ENCODE results near the gene FGGY.

Gene FGGY

GRCh38 chr1:59391212-59392179, 94.6 kb downstream of the FGGY start:
- no peak for DNase-seq

DNA sequence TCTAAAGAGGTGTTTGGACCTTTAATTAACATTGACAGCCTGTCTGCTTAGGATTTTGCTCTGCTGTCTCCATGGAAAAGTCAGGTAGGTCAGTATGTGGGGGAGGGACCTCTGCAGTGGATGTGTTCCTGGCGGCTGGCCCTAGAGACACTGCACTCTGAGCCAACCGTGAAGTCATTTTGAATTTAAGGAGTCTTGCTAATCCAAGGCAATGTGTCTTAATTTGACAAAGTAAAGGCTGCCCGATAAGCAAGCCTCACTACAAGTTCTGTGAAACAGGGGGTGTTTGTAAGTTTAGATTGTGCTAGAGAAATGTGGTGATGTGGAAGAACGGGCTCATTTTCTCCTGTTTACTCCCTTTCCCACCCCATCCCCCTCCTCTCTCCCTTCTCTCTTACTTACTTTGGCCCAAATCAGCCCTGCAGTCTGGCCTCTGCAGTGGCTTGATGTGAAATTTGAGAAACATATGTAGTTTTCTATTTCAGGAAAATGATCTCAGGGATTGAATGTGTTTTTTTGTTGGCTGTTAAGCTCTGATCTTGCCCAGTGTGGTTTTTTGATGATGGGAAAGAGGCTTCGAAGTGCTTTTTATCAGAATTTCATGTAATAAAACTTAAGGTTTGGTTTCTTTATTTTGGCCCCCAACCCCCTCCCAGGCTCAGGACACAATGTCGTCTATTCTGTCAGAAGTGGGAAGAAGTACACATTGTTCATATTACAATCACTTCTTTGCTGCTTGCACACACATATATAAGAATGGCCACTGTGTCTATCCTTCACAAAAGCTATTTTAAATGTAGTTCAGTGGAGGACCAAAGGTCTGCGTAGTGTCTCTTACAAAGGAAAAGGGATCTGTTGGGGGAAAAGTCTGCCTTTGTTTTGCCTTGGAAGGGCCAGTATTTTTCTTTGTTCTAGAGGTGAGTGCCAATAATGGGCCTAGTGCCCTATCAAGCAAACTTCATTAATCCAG, 96.6 kb downstream of the FGGY start:
- DNase-seq, result no peak

GRCh38 chr1:59394706-59395425, 98.0 kb downstream of the FGGY start:
- no peak for DNase-seq

GRCh38 chr1:59396387-59396786, 99.5 kb downstream of the FGGY start:
- DNase-seq, result no peak

- no peak for DNase-seq
Measured at GRCh38 chr1:59397139-59397858, 100.4 kb downstream of the FGGY start.

DNA sequence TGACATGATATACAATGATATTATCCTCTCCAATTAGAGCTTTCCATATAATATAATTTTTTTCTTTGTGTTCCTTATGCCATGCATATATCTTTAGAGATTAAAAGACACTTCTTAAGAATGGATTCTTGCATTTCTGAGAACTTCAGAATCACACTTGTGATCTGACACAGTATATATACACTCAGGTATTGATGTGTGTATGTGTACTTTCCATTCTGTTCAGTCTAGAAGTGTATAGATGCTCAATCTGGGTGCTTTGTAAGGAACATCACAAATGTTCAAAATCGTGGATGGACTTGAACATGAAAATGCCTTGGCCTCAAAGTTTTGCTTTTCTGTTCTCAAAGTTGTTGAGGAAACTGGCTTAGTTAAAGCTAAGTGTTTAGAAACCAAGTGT, 102.7 kb downstream of the FGGY start:
- no peak for DNase-seq

DNA sequence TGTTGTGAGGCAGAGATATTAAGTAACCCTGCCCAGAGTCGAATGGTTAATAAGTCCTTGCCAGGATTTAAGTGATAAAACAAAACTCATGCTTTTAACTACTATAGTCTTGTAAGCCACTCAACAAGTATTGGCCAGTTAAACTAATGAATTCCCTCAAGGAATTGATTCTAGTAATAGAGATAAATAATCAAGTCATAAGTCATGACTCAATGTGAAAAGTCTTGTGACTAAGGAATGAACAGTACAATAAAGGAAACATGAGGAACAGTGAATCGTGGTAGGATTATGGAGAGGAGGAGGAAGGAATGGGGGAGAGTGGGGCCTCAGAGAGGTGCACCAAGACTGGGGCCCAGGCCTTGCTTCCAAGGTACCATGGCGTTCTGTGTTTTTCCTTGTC, 104.7 kb downstream of the FGGY start:
- no peak for DNase-seq

DNA sequence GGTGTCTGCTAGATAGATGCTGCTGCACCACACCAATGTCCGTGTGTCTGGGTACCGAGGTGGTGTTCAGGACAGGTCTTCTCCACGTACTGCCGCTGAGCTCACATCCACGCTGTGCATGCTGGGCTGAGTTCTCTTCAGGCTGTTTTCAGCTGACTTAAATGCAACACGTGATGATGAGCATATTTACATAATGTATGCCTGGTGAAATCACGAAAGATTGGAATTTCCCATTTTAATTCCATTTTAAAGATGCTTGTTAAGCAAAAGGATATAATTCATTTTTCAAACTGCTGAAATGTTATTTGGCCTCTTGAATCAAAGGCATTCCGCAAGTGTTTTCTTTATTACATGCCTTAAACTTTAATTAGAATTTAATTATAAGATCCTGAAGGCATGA, 107.9 kb downstream of the FGGY start:
- DNase-seq, result no peak

DNA sequence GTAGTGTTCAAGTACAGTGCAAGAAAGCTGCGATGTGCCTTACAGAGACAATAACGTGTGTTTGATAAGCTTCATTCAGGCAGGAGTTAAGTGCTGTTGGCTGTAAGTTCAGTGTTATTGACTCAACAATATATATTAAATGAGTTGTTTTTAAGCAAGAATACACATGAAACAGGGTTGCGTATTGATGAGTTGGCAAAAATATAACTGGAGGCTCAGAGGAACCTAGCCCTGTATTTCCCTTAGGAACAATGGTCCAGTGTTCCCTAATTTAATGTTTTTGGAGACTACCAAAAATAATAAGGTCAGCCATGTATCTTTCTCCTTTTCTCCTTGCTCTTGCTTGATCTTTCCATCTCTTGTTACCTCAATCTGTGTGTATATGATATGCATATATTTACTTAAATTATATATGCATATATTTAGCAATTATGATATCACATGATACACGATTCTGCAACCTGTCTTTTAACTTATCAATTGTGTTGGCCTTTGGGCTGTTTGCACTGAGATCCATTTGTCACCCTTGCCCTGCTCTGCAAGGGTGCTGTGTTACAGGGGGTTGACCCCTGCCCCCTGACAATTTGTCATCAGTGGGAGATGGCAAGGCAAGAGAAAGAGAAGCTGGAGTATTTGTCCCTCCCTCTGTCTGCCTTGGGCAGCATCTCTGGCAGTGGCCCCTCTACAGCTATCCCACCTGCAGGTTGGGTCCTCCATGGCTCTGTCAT, 109.7 kb downstream of the FGGY start:
- DNase-seq, result no peak

DNA sequence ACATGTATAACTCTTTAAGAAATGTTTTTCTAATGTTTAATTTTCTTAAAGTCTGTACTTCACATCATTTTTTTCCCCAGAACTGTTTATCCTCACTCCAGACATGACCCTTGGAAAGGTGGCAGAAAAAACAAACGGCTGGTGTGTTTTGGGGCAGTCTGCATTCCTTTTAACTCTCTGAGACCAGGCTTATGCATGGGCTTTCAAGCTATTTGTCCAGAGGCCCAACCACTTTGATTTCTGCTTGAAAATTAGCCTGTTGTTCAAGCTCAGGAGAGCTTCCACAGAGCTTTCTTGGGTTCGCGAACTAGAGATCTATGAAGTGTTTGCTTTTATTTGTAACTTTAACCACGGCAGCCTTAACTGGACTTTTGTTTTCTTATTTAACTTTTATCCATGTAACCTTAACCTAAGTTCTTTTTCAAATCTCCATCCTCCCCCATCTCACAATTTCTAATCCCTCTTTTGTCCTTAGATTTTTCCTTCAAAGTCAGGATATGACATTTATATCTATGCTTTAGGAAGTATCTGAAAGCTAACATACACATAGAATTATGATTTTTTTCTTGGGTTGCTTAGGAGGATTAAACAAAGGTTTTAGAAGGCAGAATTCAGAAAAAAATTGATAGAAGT, 111.8 kb downstream of the FGGY start:
- no peak for DNase-seq

DNA sequence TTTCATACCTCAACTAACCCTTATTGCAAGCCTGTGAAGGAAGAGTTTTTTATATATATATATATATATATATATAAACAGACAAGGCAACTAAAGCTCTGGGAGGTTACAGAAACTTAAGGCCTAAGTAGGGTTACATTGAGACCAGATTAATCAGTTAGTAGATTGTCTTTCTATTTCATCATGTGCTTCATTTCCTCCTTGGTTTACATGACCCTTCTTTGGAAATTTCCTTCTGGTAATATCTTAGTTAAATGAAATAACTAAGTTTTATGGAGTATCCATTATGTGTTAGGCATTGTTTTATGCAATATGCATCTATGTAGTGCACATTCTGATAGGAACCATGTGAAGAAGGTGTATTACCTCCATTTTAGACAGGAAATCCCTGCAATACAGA, 112.7 kb downstream of the FGGY start:
- no peak for DNase-seq

- DNase-seq, result no peak
Measured at GRCh38 chr1:59409986-59410385, 113.1 kb downstream of the FGGY start.

DNA sequence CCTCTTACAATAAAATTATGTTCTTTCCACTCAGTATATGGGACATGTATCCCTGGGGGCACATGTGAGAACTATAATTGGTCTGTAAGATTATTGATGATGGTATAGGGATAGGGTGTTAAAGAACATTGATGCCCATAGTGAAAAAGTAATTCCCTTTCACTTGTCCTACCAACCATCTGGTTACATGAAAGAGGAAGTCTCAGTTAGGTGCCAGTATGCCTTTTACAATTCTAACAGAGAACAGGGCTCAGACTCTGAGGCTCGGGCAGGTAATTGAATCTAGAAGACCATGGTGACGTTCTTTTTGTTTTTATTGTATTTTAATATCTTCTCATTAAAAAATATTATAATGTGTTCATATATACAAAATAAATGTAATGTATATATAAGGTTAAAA, 113.6 kb downstream of the FGGY start:
- DNase-seq, result no peak

DNA sequence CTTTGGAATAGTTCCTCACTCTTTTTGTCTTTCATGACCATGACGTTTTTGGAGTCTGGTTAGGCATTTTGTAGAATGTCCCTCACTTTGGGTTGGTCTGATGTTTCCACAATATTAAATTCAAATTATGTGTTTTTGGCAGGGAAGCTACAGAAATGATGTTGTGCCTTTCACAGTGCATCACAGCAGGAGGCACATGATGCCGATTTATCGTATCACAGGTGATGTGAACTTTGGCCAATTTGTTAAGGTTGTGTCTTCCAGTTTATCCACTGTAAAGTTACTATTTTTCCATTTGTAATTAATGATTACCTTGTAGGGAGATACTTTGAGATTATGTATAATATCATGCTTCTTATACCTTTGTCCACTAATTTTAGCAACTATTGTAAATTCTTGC, 114.3 kb downstream of the FGGY start:
- no peak for DNase-seq

DNA sequence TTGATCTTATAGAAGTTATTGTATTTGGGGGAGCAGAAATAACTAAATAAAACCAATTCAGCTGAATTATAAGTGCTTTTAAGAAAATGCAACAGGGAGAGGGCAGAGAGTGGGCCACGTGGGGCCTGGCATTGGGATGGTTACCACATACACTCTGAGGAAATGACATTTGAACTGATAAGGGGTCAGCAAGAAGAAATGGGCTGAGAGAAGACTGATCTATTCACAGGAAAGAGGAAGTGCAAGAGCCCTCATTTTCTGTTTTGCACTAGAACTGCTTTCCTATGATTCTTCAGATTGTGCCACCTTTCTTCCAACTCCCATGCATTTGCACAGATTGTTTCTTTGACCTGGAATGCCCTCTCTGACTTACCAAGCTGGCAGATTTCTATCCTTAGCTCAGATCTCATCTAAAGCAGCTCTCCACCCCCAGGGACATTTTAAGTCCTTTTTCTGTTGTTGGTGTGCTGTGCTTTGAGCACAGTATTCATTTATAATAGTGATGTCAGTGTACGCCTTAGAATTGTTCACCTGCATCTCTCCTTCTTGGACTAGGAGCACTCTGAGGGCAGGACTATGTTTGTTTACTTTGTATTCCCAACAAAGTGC, 115.9 kb downstream of the FGGY start:
- DNase-seq, result no peak

GRCh38 chr1:59413327-59413720, 116.4 kb downstream of the FGGY start:
- DNase-seq, result no peak

DNA sequence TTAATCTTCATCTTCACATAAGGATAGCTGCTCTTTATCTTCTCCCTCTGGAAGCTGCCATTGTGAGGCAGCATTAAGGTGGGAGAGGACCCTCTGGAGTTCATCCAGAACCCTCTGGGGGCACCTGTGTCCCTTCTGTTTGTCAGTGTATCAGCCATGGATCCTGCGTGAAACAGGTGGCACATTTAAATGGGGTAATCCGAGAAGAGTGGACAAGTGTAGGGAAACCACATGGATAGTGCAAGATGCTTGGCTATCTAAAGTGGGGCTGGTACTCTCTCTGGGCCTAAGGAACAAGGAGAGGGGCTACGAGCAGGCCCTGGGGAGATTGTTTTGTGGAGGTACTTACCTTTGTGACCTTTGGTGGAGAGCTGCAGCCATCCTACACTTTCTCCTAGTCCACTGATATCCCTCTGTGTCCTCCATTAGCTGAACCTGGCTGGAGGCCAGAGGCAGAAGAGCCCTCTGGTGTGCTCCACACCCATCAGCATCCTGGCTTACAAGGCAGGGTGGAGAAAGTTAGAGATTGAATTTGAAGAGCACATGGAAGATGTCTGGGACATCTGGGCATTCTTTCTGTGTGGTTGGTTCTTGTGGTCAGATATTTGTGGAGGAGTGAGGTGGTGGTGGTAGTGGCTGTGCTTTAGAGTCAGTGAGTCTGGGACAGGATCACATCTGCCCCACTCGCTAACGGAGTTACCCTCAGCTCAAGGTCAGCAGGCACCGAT, 117.7 kb downstream of the FGGY start:
- no peak for DNase-seq

DNA sequence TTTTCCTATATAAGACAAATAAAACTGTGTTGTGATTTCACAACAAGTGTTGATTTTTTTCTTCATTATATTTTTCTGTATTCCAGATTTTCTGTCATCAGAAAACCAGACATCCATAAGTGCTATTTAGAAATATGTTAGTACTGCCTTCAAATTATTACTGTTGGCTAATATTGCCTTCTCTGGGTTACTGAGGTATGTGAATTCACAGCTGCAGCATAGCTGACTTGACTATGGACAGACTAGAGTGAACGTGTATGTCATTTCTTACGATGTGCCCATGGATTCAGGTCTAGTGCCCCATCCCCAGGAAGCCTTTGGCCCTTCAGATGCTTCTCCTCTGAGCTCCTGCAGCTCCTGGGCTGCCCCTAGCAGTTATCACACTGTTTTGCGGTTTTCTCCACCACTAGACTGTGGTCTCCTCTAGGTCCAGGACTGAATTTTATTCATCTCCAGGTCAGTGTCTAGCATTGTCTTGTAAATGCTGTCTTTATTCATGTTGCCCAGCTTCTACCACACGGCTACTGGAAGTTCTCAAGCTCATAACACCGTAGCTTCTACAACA, 118.5 kb downstream of the FGGY start:
- no peak for DNase-seq

- no peak for DNase-seq
Measured at GRCh38 chr1:59415881-59416280, 119.0 kb downstream of the FGGY start.

DNA sequence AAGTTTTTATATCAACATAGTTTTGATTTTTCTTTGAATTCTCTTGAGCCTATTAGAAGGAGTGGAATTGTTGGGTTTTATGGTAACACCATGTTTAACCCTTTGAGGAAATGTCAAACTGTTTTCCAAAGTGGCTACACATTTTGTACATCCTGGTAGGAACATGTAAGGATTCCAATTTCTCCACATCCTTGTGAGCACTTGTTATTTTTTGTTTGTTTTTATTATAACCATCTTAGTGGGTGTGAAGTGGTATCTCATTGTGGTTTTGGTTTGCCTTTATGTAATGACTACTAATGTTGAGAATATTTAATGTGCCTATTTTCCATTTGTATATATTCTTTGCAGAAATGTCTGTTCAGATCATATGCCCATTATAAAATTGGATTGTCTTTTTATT, 120.5 kb downstream of the FGGY start:
- DNase-seq, result no peak

Data from NCI-H748 treated with DMSO at 0.1 percent for 48 hours (cell line).